GM19099 (cell line): ENCODE results near the gene DNAJB2.

Experiments
- POLR2A ChIP-seq: IDR thresholded peaks from 3 replicates; pipeline ENCODE4 v1.6.1; 2011; ENCODE audit warnings: low read depth; ENCODE audit not compliant: insufficient read length; ENCODE audit errors: extremely low read depth

The DNAJB2 gene

GRCh38 chr2:219252084-219252483 is 27.1 kb upstream of the DNAJB2 start:
- no peak for TF ChIP-seq POLR2A

GRCh38 chr2:219252570-219252899 is 26.6 kb upstream of the DNAJB2 start:
- no peak for TF ChIP-seq POLR2A

- no peak for TF ChIP-seq POLR2A
These were observed 26.0 kb upstream of the DNAJB2 start, which contains the start of gene TUBA4B for GRCh38 chr2:219252900-219253752. TUBA4B (plus strand) TSS chr2:219253243; CDS start chr2:219253408, 165 bp downstream.

- TF ChIP-seq POLR2A: peak; percentile 100
These were observed 25.2 kb upstream of the DNAJB2 start, which contains the start of gene TUBA4A for GRCh38 chr2:219253753-219254589. TUBA4A (minus strand) TSS chr2:219253918; CDS start chr2:219253858, 60 bp downstream.

GRCh38 chr2:219254590-219255201 is 24.5 kb upstream of the DNAJB2 start:
- TF ChIP-seq POLR2A: no peak

GRCh38 chr2:219261024-219261855 is 17.9 kb upstream of the DNAJB2 start:
- no peak for TF ChIP-seq POLR2A

GRCh38 chr2:219266232-219266631 is 12.9 kb upstream of the DNAJB2 start:
- TF ChIP-seq POLR2A: no peak

GRCh38 chr2:219266886-219267285 is 12.3 kb upstream of the DNAJB2 start:
- no peak for TF ChIP-seq POLR2A

- no peak for TF ChIP-seq POLR2A
These were observed 10.9 kb upstream of the DNAJB2 start for GRCh38 chr2:219268294-219268693.

- TF ChIP-seq POLR2A: no peak
These were observed 9.7 kb upstream of the DNAJB2 start for GRCh38 chr2:219269362-219270054.

- no peak for TF ChIP-seq POLR2A
These were observed 9.2 kb upstream of the DNAJB2 start for GRCh38 chr2:219270055-219270372.

- TF ChIP-seq POLR2A: no peak
These were observed 8.1 kb upstream of the DNAJB2 start for GRCh38 chr2:219271021-219271420.

GRCh38 chr2:219272356-219272755 is 6.8 kb upstream of the DNAJB2 start:
- no peak for TF ChIP-seq POLR2A

GRCh38 chr2:219272995-219273394 is 6.2 kb upstream of the DNAJB2 start:
- TF ChIP-seq POLR2A: no peak
